Uterus (tissue), 2 donors: ENCODE data around the gene XRCC4.

Experiments
- POLR2A ChIP-seq, 2 donors: fragments of 450-650 bp; IDR thresholded peaks; one replicate each; pipeline ENCODE4 v1.6.1; 2016; ENCODE audit warnings: antibody characterized with exemption in 2 of 2, mild to moderate bottlenecking in 1 of 2, moderate library complexity in 1 of 2
- TF ChIP-seq, protein P1 (sequence below), 4 experiments: fragments of 200-600 bp in 2 of 4; fragments of 450-650 bp in 2 of 4; sonication (generic) in 2 of 4; IDR thresholded peaks; one replicate each; pipeline ENCODE4 v1.5.1; 2016 to 2019; ENCODE audit warnings: antibody characterized with exemption in 4 of 4, mild to moderate bottlenecking in 2 of 4, moderate library complexity in 1 of 4

DNA sequence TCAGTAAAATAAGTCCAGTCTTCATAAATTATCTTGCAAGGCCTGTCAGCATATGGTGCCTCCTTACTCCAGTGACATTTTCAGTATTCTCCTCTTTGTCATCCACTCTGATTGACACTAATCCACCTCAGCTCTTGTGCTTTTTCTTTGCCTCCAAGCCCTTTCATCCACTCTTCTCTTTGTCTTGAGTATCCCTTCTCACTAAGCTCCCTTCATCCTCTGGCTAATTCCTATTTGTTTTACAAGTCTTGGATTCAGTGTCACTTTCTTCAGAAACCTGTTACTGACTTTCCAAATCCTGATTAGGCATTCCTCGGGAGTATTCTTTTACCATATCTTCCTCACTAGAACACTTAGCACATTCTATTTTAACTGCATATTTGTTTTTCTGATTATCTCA is 293.6 kb downstream of the XRCC4 start:
- TF ChIP-seq, protein P1, sequence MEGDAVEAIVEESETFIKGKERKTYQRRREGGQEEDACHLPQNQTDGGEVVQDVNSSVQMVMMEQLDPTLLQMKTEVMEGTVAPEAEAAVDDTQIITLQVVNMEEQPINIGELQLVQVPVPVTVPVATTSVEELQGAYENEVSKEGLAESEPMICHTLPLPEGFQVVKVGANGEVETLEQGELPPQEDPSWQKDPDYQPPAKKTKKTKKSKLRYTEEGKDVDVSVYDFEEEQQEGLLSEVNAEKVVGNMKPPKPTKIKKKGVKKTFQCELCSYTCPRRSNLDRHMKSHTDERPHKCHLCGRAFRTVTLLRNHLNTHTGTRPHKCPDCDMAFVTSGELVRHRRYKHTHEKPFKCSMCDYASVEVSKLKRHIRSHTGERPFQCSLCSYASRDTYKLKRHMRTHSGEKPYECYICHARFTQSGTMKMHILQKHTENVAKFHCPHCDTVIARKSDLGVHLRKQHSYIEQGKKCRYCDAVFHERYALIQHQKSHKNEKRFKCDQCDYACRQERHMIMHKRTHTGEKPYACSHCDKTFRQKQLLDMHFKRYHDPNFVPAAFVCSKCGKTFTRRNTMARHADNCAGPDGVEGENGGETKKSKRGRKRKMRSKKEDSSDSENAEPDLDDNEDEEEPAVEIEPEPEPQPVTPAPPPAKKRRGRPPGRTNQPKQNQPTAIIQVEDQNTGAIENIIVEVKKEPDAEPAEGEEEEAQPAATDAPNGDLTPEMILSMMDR (IDR thresholded peaks at IDR 0.05) = no peak
- no peak for TF ChIP-seq POLR2A (IDR thresholded peaks at IDR 0.05)
